ENCODE measurements around the gene PREX1.
"Not testable (repeated sequence)": the region's sequence is repeated elsewhere in the genome, so short reads cannot be mapped to it uniquely, and the experiment has no call there.

Gene PREX1

DNA sequence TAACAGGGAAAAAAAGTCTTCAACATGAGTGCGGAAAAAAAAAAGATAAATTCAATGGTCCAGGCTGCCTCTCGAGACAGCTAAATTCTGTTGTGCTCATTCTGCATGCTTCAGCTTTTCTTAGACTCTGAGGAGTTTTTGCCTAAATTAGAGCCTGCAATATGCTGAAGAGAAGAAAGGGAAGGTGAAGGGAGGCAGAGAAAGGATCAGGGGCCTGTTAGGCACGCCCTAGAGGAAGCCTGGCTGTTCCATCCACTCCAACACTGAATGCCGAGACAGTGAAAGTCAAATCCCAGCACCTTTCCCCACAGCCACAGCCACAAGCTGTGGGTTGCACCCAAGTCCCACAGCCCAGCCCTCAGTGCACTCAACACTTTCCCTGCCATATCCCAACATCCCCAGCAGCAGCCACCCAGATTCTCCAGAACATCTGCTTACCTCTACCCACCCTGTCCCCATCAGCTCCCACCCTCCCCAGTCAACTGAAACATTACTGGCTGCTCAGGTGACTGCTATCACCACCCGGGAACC, 37.3 kb downstream of the PREX1 start:
- no peak for DNase-seq

DNA sequence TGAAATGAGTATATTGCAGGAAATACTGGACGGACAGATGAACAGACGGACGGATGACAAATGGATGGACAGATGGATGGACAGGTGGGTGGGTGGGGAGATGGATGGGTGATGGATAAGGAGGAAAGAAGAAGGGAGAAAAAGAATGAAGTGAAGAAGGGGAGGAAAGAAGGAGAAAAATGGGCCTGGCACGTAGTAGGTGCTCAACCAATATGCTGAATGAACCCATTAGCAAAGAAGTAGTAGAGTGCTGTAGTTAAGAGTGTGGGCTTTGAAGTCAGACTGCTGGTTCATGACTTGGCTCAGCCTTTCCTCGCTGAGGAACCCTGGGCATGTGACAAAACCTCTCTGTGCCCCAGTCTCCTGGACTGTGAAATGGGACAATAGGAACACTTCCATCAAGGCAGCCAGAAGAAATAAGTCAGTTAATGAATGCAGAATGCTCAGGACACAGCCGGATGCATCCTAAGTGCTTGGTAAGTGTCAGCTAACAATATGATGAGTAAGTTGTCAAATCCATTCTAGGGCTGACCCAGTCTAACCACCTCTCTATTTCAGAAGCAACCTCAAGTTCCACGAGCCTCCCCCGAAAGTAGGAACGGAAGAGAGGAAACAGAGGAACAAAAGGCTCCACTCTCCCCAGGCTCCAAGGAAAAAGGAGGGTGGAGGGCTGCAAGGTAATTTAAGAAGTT, 37.9 kb downstream of the PREX1 start:
- DNase-seq, result no peak

DNA sequence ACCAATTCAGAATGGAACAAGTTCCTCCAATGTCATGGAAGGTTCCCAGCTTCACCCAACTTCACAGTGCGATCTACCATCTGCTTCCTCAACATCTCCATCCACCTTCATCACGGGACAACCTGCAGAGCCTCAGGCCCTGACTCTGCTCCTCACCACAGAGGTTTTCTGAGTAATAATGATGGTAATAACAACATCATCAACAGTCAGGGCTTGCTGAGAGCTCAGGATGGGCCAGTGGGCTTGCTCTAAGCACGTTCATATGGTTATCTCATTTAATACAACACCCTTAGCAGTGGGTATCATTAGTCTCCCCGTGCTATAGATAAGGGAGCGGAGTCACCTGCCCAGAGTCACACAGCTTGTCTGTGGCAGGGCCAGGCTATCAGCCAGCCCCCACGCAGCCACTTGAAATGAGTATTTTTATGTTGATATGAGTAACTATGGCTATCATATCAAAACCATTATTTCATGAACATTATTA, 38.6 kb downstream of the PREX1 start:
- no peak for DNase-seq

DNA sequence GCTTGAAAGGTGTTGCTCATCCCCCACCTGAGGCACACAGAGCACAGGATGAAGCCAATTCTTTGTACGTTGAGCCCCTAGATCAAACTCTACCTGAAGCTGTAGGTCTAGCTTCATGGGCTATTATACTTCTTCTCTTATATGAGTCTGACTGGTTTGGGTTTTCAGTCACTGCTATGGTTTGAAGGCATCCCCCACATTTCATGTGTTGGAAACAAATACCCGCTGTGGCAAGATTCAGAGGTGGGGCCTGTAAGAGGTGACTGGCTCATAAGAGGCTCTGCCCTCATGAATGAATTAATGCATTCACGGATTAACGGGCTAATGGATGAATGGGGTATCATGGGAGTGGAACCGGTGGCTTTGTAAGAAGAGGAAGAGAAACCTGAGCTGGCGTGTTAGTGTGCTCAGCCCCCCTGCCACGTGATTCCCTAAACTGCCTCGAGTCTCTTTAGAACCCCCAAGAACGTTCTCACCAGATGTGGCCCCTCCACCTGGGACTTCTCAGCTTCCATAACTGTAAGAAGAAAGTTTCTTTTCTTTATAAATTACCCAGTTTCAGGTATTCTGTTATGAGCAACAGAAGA, 39.2 kb downstream of the PREX1 start:
- no peak for DNase-seq

DNA sequence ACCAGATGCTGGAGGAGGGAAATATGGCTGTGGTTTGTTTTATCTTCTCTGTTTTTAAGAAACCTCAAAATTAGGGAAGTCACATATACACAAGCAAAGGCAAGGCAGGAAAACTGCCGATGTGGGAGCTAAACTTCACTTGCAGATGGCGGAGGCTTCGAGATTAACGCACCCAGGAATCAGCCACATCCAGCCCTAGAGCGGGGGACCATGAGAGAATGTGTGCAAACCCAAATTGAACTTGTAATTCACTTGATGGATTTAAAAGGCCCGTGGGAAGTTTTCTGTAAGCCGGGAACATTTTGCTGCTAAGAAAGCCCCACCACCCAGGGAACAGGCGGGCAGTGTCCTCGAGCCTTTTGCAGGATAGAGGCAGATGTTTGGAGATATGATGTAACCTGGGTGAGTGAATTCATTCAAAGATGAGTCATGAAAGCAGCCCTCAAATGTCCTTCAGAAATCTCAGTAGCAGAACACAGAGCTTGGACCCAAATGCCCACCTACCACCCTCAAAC, 39.9 kb downstream of the PREX1 start:
- no peak for DNase-seq

DNA sequence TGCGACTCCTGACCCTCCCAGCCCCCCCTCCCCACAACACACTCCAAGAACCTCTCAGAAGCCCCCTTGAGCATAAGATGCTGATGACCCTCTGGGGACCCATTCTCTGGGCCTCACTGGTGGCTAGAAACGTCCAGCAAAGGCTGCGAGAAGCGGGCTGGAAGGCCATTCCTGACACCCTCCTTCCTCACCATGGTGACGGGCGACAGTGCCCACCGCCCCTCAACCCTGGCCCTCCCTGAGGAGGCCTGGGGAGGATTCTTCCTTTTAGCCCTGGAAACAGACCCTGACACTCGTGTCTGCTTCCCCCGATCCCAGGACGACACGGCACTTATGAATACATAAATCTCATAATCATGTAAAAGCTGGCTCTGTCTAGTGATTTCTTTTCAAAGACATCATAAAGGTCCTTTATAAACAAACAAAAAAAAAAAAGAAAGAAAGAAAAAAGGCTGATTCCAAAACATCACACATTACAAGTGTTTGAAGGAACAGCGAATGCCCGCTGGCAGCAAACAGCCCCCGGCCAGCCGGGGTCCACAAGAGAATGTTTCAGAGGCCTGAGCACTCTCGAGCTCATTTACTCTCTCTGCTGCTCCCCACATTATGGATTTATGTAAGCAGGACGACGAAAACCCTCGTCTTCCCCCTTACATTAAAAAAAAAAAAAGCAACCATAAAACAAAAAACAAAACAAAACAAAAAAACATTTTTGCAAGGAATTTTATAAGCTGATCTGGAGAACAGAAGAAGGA, 40.7 kb downstream of the PREX1 start:
- no peak for DNase-seq

DNA sequence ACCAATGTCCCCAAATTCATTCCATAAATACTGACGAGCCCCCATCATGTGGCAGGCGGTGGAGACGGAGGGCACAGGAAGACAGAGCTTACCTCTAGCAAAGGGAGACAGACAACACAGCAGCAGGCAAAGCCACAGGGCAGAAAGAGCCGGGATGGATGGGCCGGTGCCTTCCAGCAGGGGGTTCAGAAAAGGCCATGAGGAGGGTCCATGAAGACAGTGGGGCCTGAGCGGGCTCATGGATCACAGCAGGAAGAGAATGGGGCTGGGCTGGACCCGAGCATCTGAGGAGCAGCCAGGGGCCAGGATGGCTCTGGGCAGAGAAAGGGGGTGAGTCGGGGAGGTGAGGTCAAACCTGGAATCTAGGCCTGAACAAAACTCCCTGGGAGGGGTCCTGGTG, 42.0 kb downstream of the PREX1 start:
- no peak for DNase-seq

DNA sequence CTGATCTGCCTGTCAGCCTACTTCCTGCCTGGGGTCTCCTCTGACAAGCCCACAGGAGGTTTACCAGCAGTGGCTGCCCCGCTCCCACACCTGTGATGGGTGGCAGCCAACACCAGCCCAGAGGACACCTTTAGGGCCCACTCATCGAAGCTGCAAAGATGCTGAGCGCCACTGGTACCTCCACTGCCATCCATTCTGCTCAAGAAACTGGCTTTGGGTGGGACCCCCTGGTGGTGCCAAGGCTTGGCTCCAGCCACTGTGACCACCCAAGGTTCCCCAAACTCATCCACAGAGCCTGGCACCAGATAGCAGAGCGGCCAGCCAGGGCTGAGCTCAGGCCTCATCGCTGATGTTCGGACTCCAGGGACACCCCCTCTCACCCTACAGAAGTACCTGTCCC, 42.5 kb downstream of the PREX1 start:
- no peak for DNase-seq

DNA sequence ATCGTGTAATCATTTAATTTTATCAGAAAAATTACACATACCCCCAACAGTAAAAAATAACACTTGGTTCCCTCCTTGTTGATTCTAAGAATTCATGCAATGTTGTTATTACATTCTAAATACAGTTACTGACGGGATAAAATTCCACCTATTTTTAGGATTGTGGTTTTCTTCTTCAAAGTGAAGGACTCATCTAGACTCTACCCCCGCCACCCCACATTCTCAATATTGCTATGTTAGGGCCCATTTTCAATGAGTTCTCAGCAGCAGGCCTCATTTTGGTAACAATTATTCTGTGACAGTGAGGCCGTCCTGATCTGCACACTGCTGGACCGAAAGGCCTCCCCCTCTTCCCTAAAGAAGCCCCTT, 43.5 kb downstream of the PREX1 start:
- DNase-seq, result no peak

DNA sequence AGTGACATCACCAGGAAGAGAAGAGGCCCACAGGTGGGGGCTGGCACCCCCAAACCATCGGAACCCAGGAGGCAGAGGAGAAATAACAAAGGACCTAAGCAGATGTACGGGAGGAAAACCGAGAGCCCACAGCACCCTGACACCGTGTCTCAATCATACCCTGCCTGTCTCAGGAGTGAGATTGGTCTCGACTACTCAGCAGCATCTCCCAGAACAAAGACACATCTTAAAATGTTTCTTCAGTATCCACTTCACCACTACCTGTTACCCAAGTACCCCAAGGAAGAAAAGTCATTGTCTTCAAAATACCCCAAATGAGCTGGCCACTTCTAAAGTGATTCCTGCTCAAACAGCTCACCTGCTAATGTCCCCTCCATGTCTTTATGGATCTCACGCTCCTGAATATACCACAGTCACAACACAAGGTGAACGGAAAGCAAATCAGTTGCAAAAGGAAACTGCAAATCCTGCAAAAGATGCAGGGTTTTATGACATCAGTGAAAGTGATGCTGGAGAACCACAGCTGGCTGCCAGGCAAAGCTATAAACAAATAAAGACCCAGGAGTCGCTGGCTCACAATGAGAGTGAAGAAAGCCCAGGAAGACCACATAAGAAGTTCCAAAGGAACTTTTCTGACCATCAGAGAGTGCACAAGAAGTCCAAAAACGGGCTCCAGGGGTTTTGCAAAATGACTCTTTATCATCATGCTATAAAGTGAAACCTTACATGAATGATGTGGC, 44.1 kb downstream of the PREX1 start:
- DNase-seq, result no peak

DNA sequence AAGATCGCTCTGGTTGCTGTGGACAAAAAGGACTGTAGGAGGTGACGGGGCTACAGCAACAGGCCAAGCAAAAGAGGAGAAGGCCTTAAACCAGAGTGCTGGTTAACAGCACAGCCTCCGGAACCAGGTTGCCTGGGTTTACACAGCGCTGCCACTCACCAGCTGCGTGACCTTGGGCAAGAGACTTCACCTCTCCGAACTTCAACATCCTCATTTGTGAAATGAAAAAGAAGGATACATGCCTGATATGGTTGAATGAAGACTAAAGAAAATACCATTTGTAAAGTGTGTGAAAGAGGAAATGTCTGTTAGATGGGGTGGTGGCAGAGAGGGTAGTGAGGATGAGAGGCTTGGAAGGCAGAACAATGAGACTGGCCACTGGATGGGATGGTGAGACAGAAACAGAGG, 44.9 kb downstream of the PREX1 start:
- DNase-seq, result no peak

DNA sequence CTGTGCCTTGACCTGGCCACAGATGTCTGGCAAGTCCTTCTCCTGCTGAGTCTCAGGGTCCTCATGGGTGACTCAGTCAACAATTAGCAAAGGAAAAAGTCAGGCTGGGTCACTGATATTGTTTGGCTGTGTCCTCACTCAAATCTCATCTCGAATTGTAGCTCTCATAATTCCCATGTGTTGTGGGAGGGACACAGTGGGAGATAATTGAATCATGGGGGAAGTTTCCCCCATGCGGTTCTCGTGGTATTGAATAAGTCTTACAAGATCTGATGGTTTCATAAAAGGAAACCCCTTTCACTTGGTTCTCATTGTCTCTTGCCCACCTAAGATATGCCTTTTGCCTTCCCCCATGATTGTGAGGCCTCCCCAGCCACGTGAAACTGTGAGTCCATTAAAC, 45.7 kb downstream of the PREX1 start:
- DNase-seq, result no peak

DNA sequence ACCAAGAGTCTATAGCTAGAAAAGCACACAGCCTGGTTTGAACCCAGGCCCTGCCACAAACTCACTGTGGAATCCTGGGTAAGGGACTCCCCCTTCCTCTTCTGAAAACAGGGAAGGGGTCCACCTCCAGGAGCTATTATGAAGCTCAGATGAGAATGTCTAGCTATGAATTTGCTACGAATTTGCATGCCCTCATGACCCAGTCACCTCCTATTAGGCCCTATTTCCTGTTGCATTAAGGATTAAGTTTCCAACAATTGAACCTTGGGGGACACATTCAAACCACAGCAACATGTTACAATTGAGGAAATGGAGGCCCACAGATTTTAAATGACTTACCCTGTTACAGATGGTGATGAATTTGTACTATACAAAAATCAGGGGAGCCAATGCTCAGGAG, 46.2 kb downstream of the PREX1 start:
- DNase-seq, result no peak

DNA sequence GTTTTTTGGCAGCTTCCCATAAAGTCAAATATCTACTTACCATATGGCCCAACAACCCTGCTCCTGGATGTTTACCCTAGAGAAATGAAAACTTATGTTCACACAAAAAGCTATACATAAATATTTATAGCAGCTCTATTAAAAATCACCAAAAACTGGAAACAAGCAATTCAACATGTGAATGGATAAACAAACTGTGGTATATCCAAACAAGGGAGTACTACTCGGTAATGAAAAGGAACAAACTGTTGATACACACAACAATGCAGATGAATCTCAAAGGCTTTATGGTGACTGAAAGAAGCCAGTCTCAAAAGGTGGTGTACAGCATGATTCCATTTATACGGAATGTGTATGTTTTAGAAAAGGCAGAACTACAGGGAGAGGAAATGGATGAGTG, 48.4 kb downstream of the PREX1 start:
- no peak for DNase-seq

DNA sequence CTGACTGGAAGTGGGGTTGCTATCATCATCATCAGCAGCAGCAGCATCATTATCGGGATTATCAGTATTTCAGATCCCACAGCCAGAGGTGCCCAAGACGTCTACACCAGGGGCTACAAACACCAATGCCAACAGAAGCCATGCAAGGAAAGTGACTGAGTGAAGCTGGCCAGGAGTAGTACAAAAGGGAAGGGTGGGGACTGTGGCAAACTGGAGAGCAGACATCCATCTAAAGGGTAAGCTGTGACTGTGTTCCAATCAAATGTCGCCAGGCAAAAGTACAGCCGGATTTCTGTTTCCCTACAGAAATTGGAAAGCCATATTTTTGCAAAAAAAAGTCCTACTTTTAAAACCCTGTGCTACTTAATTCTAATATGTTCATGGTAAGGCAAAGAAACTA, 50.0 kb downstream of the PREX1 start:
- DNase-seq, result no peak

DNA sequence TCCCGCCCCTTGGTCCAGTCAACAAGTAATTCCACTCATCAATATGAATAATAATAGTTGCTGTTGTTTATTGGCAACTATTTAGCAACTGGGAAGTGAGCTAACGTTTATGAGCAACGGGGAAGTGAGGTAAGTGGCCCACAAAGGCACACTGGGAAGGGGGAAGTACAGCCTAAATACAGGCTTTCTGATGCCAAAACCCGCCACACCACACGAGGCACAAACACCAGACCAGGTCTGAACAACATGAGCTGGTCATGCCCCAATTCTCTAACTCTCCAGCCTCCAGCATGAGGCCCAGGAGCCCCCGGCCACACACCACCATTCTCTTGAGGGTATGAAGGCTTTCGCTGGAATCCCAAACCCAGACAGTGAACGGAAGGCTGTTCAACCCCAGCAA, 50.8 kb downstream of the PREX1 start:
- DNase-seq, result no peak

DNA sequence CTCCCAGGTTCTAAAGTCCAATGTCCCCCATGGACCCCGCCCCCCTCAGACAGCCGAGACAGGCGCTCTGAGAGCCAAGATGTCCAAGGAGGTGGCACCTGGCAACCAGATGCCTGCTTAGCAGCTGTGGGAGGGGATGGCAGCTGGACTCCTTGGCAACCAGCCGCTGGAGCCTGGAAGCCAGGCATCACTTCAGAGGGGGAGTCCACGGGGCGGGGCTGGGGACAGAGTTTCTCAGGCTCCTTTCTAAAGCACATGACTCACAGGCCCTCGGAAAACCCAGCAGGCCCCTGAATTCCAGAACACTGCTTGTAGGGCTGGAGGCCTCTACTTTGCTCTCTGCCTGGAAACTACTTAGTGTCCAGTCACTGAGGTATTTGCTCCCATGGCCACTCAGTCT, 51.5 kb downstream of the PREX1 start:
- DNase-seq, result no peak

DNA sequence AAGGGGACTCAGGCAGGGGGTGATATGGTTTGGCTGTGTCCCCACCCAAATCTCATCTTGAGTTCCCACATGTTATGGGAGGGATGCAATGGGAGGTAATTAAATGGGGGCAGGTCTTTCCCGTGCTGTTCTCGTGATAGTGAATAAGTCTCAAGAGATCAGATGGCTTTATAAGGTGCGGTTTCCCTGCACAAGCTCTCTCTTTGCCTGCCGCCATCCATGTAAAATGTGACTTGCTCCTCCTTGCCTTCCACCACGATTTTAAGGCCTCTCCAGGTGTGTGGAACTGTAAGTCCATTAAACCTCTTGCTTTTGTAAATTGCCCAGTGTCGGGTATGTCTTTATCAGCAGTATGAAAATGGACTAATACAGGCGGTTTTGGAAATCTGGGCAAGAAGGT, 52.3 kb downstream of the PREX1 start:
- not testable (repeated sequence) for DNase-seq

DNA sequence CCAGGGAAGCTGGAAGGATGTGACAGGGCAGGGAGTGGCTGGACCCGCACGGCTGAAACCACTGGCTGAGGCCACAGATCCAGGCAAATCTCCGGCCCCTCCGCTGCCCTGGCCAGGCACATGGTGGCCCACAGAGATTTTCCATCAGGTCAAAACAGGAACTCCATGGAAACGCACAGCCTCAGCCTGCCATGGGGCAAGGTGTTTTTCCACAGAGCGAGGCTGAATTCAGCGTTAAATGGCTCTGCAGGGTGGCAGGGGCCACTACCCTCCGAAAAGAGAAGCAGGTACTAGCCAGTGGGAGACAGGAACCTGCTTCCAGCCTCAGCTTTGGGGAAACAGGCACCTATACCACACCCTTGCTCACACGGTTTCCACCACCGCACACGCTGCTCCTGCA, 53.1 kb downstream of the PREX1 start:
- DNase-seq, result no peak

DNA sequence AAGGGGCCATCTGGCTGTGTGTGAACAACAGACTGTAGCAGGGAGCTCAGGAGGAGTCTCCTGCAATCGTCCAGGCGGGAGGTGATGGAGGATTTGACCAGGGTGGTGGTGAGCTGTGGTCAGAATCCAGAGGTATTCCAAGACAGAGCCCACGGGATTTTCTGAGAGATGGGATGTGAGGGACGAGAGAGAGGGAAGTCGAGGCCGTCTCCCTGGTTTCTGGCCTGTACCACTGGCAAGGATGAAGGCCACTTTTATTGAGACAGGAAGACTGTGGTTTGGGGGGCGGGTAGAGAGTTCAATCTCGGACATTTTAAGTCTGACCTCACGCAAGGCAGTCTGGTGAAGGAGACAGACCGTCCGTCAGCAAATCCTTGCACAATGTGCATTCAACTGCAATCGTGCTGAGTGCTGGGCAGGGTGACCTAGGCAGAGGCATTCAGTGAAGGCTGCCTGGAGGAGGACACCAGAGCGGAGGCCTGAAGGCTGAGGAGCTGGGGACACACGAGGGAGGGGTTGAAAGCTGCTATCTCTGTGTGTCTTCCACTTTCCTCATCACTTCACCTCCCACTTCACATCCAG, 53.9 kb downstream of the PREX1 start:
- DNase-seq, result no peak

DNA sequence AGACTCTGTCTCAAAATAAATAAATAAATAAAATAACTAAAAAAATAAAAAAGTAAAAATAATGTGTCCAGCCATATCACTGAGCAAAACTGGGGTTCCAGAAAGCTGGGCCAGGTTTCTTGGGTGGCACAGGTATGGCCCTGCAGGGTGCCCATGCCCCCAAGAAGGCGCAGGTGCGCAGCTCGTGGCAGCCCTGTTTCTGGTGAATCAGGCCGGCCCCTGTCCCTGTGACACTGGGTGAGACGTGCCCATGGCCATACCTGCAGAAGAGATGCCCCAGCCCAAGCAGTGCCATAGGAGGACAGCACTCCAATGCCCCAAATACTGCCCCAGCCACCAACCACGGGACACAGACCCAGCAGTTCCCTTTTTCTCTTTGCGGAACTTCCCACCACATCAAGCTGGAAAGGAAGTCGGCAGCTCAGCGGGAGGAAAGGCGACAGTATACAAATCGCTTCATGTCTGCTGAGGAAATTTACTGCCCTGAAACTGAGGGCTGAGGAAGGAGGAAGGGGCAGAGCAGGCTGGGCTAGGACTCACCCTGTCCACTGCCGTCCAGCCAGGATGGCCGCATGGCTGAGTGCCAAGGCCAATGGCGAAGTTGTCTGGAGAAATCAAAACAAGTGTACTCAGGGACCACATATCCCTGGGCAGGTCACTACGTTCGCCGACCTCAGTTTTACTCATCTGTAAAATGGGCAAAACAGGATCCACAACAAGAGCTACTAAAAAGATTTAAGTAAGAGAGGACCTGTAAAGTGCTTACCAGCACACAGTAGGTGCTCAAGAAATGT, 55.4 kb downstream of the PREX1 start:
- DNase-seq, result no peak

DNA sequence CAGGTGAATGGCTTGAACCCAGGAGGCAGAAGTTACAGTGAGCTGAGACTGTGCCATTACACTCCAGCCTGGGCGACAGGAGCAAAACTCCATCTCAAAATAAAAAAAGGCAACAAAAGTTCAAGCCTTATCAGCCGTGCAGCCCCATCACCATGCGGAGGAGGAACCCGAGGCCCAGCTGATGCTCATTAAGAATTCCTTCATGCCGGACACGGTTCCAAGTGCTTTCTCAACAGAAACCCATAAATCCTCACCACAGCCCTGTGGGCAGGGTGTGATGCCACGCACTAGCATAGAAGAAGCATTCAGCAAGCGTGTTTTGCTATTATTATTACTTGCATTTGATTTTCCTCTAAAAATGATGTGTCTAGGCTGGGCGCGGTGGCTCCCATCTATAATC, 56.3 kb downstream of the PREX1 start:
- no peak for DNase-seq
